Daoy (cell line): Measurements from ENCODE around the gene GATC. TPM values are rescaled to one million over a fixed set of nuclear protein-coding genes. Genes with fewer than 3 reads are reported as not detected.
A peak's percentile ranks its signal among the peaks of the same experiment; 100 is the strongest.
"Not testable (repeated sequence)": the region's sequence is repeated elsewhere in the genome, so short reads cannot be mapped to it uniquely, and the experiment has no call there.

Experiments used
- DNase-seq: peaks from one replicate; pipeline ENCODE4 v3.0.0-alpha.2; 2015; ENCODE audit warnings: low read depth
- total RNA-seq: library from RNA; depleted of rRNA; stranded (reverse); fragments of >200 nt; shearing (Covaris generic); gene quantifications from 2 replicates; pipeline ENCODE4 v1.2.3, GENCODE V29; 2014

The GATC gene
- total RNA-seq, 1 experiment from 2014 or later: 35.4 TPM

DNA sequence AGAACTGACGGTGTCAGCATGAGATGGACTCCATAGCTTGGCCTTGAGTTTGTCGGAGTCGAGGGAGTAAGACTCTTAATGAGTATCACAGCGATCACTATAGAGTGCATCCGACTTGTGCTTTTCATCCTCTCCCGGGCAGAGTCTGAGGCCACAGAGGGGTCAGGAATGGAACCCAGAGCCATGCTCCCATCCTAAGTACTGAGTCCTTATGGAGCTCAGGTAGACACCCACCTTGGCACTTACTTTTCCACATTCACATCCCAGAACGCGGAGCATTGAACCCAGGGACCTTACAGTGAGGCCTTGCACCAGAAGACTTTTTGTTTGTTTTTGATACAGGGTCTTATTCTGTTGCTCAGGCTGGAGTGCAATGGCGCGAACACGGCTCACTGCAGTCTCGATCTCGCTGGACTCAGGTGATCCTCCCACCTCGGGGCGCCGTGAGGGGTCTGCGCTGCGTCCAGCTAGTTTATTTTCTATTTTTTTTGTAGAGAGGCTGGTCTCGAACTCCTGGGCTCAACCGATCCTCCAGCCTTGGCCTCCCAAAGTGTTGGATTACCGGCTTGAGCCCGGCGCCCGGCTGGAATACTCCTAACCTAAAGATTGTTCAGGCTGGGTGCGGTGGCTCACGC is 24.0 kb downstream of the GATC start:
- no peak for DNase-seq

DNA sequence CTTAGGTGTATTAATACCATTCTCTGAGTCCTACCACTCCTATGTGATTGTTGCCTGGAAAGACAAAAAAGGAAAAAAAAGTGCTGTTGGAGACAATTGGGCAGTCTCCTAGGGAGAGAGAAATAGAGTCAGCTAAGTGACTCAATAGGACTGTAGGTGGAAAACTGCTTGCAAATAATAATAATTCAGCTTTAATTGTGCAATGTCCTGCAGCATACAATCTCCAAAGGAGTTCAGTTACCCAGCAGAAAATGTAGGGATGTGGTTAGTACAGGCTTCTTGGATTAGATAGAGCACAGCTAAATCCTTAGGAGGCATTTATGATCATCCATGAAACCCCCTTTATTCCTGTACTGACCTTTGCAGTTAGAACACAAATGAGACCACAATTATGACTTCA is 26.3 kb downstream of the GATC start:
- no peak for DNase-seq

DNA sequence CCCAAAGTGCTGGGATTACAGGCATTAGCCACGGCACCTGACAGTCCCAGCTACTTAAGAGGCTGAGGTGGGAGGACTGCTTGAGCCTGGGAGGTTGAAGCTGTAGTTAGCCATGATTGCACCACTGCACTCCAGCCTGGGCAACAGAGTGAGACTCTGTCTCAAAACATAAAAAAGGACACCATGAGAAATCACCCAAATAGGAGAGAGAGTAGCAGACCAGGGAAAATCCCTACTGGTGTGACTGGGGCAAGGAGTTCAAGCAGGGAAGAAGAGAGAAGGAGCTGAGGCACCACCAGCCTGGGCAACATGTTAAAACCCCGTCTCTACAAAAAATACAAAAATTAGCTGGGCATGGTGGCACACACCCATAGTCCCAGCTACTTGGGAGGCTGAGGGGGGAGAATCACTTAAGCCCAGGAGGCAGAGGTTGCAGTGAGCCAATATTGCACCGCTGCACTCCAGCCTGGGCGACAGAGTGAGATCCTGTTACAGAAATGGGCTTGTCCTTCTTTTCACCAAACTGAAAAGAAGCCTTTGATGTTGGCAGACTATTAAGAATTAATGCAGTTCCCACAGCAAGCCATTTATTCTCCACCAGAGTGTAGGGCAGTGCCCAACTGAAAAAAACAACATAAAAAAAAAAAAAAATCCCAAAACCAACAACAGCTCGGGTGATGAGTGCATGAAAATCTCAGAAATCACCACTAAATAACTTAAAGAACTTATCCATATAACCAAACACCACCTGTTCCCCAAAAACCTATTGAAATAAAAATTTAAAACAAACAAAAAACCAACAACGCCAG is 27.8 kb downstream of the GATC start:
- DNase-seq: no peak

DNA sequence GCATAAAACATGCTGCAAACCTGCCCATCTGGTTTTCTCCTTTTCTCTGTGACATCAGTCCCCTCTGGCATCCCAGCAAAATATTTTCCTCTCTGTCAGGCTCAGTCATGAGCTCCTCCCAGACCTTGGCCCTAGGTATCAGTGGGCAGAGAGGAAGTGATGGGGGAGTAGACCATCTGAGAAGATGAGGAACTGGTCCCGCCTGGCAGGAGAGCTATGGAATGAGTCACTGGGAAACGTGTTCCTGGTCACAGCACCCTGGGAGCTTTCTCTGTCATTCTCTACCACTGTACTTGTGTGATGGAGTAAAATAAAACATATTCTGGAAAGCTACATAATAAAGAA is 28.3 kb downstream of the GATC start:
- peak; percentile 89 for DNase-seq

DNA sequence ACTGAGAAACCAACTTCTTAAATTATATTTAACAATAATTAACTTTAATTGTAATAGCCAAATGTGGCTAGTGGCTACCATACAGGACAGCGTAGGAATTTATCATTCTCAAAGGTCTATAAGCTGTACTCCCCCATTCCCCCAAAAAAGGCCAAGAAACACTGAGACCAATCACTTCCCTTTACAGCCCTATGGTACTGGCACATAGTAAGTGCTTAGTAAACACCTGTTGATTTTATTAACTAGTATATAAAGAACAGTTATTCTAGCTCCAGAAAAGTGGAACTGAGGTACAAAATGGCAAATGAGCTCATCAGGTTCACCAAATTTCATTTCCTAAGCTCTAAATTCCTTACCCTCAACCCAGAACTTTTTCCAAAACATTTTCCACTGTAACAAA is 29.4 kb downstream of the GATC start:
- DNase-seq: no peak

DNA sequence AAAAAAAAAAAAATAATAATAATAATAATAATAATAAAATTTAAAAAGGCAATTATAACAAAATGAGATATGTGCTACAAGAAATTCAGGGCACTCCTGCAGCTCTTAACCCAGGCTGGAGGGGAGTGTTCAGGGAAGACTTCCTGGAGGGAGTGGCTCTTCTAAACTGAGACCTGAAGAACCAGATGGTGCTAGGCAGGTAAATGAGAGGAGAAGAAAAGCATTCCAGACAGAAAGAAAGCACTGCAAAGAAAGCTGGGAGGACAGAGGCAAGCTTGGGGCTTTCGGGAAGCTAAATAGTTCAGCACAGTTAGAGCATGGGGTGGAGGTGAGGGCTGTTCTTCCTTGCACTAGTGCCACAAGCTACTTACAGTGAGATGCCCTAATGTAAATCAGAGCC is 33.2 kb downstream of the GATC start:
- DNase-seq: no peak

DNA sequence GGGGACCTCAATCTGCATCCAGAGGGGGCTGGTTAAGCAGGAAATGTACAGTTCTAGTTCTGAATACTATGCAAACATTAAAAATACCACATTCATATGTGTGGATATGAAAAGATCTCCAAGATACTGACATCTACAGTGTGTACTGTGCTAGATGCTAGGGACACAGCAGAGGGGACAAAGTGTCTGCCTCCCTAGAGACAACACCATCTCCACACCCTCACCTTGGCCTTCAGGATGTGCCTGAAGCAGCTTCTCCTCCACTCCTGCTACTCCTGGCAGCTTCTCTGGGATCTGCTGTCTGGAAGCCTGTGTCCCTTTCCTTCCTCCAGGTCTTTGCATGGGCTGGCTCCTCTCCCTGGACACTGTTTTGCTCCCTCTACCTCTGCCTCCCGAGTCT is 34.0 kb downstream of the GATC start:
- no peak for DNase-seq

DNA sequence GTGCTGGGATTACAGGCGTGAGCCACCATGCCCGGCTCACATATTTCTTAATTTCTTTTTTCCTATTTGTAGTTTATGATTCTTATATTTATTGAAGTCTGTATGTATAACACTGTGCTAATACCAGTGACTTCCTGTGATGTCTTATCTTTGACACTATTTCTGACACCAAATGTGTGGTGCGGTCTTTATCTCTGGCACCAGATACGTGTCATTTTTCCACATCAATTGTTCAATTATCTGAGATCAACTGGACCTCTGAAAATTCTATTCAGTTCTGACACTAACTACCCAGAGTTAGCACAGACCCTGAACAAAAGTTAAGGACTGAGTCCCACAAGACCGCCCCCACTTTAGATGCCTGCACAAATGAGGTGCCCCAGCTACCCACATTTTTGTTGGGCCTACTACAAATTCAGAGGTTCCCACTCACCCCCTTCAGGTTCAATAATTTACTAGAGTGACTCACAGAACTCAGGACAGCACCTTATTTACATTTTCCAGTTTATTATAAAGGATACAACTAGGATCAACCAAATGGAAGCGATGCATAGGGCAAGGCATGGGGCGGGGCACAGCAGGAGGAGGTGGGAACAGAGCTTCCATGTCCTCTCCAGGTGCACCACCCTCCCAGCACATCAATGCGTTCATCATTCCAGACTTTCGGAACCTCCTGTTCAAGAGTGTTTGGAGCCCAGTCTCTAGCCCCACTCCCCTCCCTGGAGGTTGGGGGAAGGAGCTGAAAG is 35.0 kb downstream of the GATC start:
- DNase-seq: no peak

DNA sequence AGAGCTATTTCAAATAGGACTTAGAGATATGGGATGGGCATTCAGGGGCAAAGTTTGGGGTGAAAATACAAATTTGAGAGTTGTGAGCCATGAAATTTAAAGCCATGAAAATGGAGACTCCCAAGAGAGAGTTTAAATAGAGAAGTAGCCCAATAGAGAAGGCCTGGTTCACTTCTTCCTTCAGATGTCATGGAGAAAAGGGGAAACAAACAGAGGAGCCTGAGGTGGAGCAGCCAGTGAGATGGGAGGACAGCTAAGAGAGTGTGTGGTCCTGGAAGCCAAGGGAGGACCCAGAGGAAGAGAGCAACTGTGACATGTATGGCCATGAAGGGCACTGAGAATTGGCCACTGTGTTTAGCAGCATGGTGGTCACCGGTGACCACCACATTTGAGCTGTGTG is 37.4 kb downstream of the GATC start:
- DNase-seq: no peak

DNA sequence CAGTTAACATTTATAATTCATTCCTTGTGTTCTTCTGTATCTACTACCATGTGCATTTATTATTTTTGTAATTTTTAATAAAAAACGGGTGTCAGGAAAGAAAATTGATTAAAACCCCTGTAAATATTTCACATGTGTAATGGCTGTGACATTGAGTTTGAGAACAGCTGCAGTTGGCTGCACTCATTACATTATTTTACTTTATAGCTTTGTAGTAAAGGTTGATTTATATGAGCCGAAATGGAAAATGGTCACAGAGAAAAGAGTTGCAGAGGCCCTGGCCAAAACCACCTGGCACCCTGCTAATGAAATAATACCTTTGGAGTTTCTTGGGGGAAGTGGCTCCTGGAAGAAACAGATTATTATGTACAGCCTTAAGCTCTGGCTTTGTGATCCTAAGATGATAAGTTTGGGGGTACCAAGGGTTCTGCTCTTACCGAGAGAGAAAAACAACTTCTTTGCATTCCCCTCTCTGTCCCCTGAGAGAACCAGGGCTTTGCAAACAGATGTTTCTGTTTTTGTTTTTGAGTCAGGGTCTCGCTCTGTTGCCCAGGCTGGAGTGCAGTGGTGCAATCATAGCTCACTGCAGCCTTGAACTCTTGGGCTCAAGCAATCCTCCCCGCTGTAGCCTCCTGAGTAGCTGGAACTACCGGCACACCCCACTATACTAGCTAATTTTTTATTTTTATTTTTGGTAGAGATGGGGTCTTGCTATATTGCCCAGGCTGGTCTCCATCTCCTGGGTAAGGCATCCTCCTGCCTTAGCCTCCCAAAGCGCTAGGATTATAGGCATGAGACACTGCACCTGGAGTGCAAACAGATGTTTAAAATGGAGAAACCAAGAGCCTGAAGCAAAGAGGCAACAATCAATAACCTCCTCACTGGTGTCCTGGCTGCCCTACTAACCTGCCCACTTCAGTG is 40.0 kb downstream of the GATC start:
- DNase-seq: no peak

DNA sequence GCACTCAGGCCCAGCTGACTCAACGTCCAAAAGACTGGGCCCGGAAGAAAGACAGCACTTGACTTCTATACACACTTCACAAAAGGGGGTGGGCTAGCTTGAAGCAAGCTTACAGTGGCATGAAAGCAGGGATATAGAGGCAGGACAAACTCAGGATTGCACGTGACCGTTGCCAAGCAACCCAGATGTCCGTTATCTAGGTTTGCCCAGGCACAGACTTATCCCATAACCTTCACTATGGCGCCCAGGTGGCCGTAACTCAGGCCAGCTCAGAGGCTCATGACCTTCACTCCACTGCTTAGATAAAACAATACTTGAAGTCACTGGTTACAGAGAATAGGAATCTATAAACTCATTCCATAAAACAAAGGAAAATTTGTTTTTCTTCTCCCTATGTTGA is 41.3 kb downstream of the GATC start:
- DNase-seq: not testable (repeated sequence)

DNA sequence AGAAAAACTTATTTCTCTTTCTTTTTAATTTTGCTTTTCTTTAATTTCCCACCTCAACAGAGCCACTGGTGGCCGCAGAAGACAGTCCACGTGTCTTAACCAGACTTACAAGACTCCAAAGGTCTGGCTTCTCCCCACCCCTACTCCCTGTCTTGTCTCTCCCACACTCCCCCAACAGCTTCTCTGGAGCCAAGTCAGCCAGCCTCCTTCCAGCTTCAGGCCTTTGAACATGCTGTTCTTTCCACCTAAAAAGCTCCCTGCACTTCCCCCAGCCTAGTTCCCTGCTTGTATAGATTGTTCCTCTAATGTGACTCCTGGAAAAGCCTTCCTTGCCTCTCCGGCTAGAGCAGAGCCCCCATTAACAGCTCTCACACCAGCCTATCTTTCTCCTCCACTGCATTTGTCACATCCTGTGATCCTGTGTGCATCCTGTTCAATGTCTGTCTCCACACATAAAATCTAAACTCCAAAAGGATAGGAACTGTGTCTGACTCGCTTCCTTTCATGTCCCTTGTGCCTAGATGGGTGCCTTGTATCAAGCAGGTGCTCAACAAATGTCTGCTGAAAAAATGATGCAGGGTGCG is 41.9 kb downstream of the GATC start:
- no peak for DNase-seq

DNA sequence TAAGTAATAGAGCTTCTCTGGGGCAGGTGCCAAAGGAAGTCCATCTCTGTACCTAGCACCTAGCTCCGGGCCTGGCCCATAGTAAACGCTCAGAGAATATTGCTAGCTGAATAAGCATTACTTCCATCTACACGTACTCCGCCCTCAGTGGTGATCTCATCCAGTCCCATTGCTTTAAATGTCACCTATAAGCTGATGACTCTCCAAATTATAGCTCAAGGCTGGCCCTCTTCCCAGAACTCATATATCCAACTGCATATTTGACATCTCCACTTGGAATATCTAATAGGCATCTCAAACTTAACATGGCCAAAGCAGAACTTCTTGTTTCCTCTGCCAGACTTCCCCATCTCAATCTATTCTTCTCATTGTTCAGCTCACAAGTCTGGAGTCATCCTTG is 42.8 kb downstream of the GATC start:
- no peak for DNase-seq

DNA sequence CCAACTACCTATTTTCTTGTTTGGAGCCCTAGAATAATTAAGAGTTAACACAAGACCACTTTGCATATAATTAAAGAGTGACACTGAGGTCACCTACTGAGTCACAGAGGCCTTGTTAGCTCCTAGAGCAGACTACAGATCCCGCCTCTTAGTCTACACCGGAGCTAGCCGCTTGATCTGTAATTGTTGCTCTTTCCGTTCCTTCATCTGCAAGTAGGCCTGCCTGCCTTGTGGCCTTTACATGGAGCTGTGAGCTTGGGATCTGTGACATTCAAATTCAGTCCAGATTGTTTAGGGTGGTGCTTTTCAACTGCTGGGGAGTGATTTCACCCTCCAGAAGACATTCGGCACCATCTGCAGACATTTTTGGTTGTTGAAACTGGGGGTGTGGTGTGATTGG is 44.1 kb downstream of the GATC start:
- DNase-seq: no peak

DNA sequence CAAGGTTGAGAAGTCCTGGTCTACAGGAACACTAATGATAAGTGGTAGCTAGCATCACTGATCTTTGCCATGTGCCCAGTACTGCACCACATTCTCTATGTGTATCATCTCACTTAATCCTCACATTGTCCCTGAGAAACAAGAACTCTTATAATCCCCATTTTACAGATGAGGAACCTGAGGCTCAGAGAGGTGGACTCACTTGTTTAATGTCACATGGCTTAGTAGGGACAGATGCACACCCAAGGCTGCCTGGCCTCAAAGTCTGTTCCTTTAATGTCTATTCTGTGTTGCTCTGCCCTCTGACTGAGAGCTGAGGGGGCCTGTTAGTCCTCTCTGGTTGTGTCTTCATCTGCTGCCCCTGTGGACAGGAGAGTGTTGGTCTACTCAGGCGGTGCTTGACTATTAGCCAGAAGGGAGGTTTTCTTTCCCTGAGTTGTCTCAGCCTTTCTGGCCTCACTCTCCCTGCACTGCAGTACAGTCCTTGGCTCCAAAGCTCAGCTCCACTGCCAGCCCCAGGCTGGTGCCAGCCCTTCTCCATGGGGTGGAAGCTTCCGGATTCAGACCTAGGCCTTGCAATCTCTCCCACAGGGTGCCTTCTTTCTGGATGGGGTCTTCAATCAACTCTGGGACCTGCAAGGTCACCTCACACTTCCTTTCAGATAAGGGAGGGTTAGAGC is 44.7 kb downstream of the GATC start:
- no peak for DNase-seq

DNA sequence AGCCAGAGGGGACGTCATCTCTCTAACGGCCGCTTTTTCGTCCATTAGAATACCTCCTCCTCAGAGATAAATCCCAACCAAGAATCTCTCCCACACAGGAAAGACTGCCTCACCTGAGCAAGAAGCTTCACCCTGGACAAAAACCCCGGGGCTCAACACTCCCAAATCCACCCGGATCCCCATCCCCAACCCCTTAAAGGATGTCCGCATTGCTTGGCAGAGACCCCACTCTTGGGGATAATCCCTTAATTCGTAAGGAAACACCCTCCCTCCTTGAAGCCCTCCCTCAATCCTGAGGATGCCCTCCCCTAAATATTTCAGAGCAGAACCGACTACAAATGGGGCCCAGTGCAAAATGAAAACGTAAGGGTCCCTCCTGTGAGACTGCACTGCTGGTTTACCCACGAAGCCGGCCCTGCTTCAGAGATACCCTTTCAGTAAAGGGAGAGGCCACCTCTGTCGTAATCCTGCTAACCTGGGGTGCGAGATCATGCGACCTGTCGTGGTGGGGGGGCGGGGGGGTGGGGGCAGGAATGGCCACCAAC is 49.0 kb downstream of the GATC start:
- no peak for DNase-seq

DNA sequence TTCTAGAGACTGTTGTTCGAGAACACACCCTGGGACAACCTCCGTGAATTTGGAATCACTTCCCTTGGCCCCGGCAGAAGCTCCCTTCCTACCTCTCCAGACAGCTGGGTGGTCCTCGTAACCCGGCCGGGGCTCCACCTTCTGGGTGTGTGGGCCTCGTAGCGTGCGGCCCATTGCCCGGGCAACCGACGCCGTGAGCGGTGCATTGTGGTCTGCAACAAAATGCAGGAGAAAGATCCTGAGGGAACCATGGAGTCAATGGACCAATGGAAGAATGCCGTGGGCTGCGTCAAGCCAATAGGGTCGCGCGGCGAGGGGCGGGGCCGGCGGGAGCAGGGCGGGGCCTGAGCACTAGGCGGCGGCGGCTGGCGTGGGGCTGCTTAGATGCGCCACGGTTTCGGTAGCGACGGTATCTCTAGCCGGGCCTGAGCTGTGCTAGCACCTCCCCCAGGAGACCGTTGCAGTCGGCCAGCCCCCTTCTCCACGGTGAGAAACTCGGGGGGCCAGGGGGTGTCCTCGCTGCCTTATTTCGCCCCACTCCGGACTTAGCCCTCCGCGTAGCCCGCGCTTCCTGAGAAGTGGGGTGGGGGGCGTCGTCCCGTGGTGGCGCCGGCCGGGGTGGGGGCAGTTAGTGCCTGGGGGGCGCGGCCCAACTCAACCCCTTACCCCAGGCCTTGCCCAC is 49.6 kb downstream of the GATC start, which contains the start of gene DYNLL1:
Gene DYNLL1, plus strand, starts transcription at position 383 of the 682 bp plus-strand sequence. CDS start 309 bp downstream, outside the sequence.
- peak; percentile 98 for DNase-seq

DNA sequence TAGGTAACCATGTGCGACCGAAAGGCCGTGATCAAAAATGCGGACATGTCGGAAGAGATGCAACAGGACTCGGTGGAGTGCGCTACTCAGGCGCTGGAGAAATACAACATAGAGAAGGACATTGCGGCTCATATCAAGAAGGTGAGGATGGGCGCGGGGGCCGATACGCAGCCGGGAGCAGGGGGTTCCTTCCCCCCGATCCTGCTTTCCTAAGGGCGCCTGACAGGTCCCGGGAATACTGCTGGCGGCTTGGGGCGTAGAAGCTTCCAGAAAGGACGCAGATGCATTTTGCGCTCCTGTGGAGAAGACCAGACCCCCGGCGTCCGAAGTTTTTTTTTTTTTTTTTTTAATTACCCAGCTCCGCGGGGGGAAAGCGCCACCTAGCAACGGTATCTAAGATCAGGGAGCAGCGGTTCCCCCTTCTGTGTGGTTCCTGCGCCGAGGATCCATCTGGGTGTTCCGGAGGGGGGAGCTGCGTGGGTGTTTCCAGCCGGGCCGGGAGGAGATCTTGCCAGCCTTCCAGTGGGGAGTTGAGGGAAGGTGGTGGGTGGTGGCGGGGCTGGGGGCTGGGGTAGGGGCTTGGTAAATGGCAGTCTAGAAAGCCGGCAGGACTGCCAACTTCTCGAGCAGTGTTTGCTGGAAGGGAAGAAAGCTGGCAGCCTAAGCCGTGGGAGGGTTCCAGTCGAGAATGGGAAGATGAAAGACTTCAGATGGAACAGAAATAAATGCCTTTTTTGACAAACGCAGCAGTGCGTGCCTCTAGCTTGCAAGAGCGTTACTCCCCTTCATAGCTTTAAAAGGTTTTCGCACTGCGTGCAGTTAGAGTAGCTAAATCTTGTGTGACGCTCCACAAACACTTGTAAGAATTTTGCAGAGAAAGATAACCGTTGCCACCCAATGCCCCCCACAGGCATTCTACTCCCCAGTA is 50.4 kb downstream of the GATC start:
- peak; percentile 53 for DNase-seq
